Measurements from ENCODE around the gene OTUD4. TPM values are rescaled to one million over a fixed set of nuclear protein-coding genes. Genes with fewer than 3 reads are reported as not detected.

The OTUD4 gene
- polyA plus RNA-seq, 1 donor, result 37.0 TPM

DNA sequence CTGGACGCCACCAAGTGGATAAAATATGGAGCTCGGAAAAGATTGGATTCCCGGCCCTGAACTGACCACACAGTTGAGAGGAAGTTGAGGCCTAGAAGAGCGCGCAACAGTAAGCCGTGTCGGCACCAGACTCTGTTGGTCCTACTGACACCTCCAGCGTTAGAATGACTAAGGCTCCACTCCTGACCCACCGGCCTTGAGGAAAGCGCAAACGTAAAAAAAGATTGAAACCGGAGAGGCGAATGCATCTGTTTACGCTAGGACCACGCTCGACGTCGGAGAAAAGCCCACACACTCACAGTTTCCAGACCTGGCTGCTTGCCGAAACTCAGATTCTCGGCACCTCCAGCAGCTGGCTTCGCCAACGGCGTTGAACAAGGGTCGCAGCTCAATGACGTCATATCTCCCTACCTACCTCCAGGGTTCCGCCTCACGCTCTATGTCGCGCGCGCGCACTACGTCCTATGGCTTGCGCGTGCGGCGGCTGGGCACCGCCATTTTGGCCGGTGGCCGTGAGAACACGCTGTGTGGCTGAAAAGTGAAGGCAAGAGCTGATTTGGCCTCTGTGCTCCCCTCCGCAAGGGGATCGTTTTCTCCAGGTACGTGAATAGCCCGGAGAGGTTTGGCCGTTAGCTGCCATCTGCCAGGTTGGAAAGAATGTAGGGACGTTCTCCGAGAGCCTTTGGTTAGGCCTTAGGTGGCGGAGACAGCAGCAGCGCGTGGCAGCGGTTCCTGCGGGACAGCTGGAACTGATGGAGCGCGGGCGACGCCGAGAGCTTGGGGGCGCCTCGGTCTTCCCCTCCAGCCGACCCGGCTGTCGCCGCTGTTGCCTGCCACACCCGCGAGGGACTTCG, 82.3 kb downstream of the OTUD4 start, which contains the start of the genes ABCE1 and ANAPC10:
TSS of gene ABCE1 (plus strand) at position 491 of the 854 bp plus-strand sequence. CDS start 6,102 bp downstream, outside the sequence.
TSS of gene ANAPC10 (minus strand) at position 376 of the 854 bp plus-strand sequence. CDS start 2,097 bp downstream, outside the sequence.
- H3K4me1 ChIP-seq (ENCODE audit: control insufficient read depth, insufficient read depth, low read length), result peaks cover 5% of the 10 kb centered on the region
- WGBS (ENCODE audit: insufficient coverage, low lambda C conversion rate), result no CpG with 5 or more reads among the region's 67 CpGs

DNA sequence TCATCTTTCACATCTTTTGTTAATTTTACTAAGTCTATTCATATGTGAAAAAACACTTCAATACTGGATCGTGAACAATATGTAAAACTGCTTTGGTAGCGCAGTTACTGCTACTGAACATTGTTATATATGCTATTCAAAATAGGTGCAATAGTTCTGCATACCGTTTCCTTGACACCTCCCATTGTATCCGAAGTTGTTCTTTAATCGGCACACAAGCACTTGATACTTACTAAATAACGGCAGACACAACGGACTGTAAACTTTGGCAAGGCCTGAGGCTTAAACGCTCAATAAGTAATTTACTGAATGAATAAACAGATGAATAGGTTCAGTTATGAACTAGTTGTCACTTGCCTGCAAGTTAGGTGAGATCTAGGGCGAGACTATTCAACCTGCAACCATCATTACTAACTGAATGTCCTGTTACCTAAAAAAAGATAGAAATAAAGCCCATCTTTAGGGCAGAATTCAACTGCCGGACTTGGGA, 83.0 kb downstream of the OTUD4 start:
- Histone ChIP-seq H3K27me3 (ENCODE audit: control insufficient read depth, insufficient read depth, low read length) (no peaks in the 10 kb centered on the region), H3K4me3 (ENCODE audit: low read length) (peak overlapping the region; percentile 66), H3K4me1 (ENCODE audit: control insufficient read depth, insufficient read depth, low read length) (peaks cover 5% of the 10 kb centered on the region), H3K9me3 (ENCODE audit: control insufficient read depth, low read depth, low read length) (no peaks in the 10 kb centered on the region), H3K27ac (ENCODE audit: low read length) (peak overlapping the region; percentile 86), H3K36me3 (ENCODE audit: control insufficient read depth, insufficient read depth, low read length) (peaks cover 25% of the 10 kb centered on the region)
- WGBS (ENCODE audit: insufficient coverage, low lambda C conversion rate), result no CpG with 5 or more reads among the region's 10 CpGs
- no peak for DNase-seq

More for the DNA sequence above, 82.3 kb downstream of the OTUD4 start, which contains the start of the genes ABCE1 and ANAPC10:
- peaks cover 18% of the 10 kb centered on the region for H3K36me3 ChIP-seq (ENCODE audit: control insufficient read depth, insufficient read depth, low read length)
- no peaks in the 10 kb centered on the region for H3K9me3 ChIP-seq (ENCODE audit: control insufficient read depth, low read depth, low read length)
- peak; percentile 97 to 98 for DNase-seq
- H3K27ac ChIP-seq (ENCODE audit: low read length), result peak within 1 kb of the TSS; percentile 86
- H3K4me3 ChIP-seq (ENCODE audit: low read length), result peak within 1 kb of the TSS; percentile 66
- no peaks in the 10 kb centered on the region for H3K27me3 ChIP-seq (ENCODE audit: control insufficient read depth, insufficient read depth, low read length)

DNA sequence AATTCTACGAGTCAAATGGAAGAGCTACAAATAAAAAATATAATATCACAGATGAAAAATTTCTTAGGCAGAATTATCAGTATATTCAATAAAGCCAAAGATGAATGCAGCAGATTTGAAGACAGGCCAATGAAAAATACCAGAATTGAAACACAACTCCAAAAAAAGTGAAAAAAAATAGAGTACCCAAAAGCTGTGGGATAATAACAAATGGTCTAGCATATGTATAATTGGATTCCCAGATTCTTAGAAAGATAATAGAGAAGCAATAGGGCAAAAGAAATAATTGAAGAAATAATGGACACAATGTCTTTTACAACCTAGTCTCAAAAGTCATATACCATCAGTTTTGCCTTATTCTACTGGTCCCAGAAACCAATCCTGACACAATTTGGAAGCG, 86.8 kb downstream of the OTUD4 start:
- DNase-seq, result no peak
- 86% methylated on average over 1 of the region's 2 CpGs for WGBS (ENCODE audit: insufficient coverage, low lambda C conversion rate)
- H3K4me3 ChIP-seq (ENCODE audit: low read length), result no peak overlapping the region
- H3K27me3 ChIP-seq (ENCODE audit: control insufficient read depth, insufficient read depth, low read length), result no peaks in the 10 kb centered on the region
- no peaks in the 10 kb centered on the region for H3K9me3 ChIP-seq (ENCODE audit: control insufficient read depth, low read depth, low read length)
- peaks cover 47% of the 10 kb centered on the region for H3K36me3 ChIP-seq (ENCODE audit: control insufficient read depth, insufficient read depth, low read length)
- peaks cover 5% of the 10 kb centered on the region for H3K4me1 ChIP-seq (ENCODE audit: control insufficient read depth, insufficient read depth, low read length)
- no peak overlapping the region for H3K27ac ChIP-seq (ENCODE audit: low read length)

DNA sequence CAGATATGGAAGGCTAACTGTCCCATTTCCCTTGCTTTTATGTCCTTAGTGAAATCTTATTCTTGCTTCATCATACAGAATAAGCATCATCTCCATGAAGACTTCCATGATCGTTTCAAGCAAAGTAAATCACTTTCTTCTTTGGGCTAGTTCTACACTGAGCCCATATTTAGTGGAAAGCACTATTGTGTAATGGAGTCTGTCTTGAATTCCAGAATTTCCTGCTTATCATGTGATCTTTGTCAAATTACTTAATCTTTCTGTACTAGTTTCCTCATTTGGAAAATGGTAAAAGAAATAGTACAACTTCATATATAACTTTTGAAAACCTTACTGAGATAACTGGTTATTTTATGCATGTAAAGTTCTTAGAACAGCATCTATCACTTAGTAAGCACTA, 90.0 kb downstream of the OTUD4 start:
- Histone ChIP-seq H3K36me3 (ENCODE audit: control insufficient read depth, insufficient read depth, low read length) (peaks cover 61% of the 10 kb centered on the region), H3K9me3 (ENCODE audit: control insufficient read depth, low read depth, low read length) (no peaks in the 10 kb centered on the region), H3K27me3 (ENCODE audit: control insufficient read depth, insufficient read depth, low read length) (no peaks in the 10 kb centered on the region), H3K4me3 (ENCODE audit: low read length) (no peak overlapping the region), H3K4me1 (ENCODE audit: control insufficient read depth, insufficient read depth, low read length) (no peaks in the 10 kb centered on the region), H3K27ac (ENCODE audit: low read length) (no peak overlapping the region)
- no peak for DNase-seq
- 100% methylated on average over 1 of the region's 1 CpG for WGBS (ENCODE audit: insufficient coverage, low lambda C conversion rate)

DNA sequence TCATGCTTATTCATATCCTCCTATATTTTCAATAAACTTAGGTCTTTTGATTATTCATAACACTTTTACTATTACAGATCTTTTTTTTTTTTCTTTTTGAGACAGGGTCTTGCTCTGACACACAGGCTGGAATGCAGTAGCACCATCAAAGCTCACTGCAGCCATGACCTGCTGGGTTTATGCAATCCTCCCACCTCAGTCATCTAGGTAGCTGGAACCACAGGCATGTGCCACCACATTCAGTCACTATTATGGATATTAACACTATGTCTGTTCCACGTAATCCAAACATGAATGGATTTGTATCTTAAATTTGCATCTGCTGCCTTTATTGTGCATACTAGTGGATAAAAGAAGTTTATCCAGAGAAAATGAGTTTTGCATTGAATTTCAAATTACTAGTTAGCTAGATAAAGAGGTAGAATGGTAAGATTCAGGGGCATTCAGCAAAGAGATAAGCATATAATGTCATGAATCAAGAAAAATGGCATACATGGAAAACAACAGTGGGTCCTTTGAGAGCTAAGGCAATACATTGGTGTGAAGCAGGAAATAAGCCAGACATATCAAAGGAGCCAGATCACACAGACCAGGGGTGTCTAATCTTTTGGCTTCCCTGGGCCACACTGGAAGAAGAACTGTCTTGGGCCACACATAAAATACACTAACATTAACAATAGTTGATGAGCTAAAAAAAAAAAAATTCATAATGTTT, 96.3 kb downstream of the OTUD4 start:
- DNase-seq, result no peak
- Histone ChIP-seq H3K36me3 (ENCODE audit: control insufficient read depth, insufficient read depth, low read length) (peaks cover 26% of the 10 kb centered on the region), H3K4me1 (ENCODE audit: control insufficient read depth, insufficient read depth, low read length) (no peaks in the 10 kb centered on the region), H3K27me3 (ENCODE audit: control insufficient read depth, insufficient read depth, low read length) (no peaks in the 10 kb centered on the region), H3K9me3 (ENCODE audit: control insufficient read depth, low read depth, low read length) (no peaks in the 10 kb centered on the region), H3K4me3 (ENCODE audit: low read length) (no peak overlapping the region), H3K27ac (ENCODE audit: low read length) (no peak overlapping the region)
- 100% methylated on average over 1 of the region's 1 CpG for WGBS (ENCODE audit: insufficient coverage, low lambda C conversion rate)

Other genes starting within 250 kb of the OTUD4 start
- gene ANAPC10, start 82.4 kb downstream of the OTUD4 start, polyA plus RNA-seq, result 18.7 TPM
- 59.7 TPM for gene ABCE1, start 82.3 kb downstream of the OTUD4 start, polyA plus RNA-seq

Data from large intestine (tissue), 3 donors.